Spleen (tissue), 11 donors: Measurements from ENCODE around the gene BPIFB1. TPM values are rescaled to one million over a fixed set of nuclear protein-coding genes. Genes with fewer than 3 reads are reported as not detected.

Experiments
- DNase-seq: peaks from one replicate; pipeline ENCODE4 v3.0.0-alpha.2; 2020
- H3K27ac ChIP-seq, 8 donors: fragments of 200-600 bp; sonication (generic) in 7 of 8; 1 replicate in 4 of 8; 2 replicates in 4 of 8; pipeline versions ENCODE4 v1.5.0 to v1.8.0; 2016 to 2021; ENCODE audit warnings: inconsistent platforms in 4 of 8, mild to moderate bottlenecking in 4 of 8, moderate library complexity in 1 of 8
- H3K27me3 ChIP-seq, 7 donors: fragments of 200-600 bp; sonication (generic) in 6 of 7; replicated peaks in 1 of 7; 1 replicate in 4 of 7; 2 replicates in 3 of 7; pipeline versions ENCODE4 v1.5.0 to v1.8.0; 2016 to 2021; ENCODE audit warnings: inconsistent platforms in 3 of 7, mild to moderate bottlenecking in 1 of 7
- H3K36me3 ChIP-seq, 6 donors: fragments of 200-600 bp; sonication (generic) in 5 of 6; 1 replicate in 4 of 6; 2 replicates in 2 of 6; pipeline versions ENCODE4 v1.5.0 to v1.8.0; 2016 to 2021; ENCODE audit warnings: inconsistent platforms in 2 of 6
- H3K4me1 ChIP-seq, 6 donors: fragments of 200-600 bp; sonication (generic) in 5 of 6; 1 replicate in 3 of 6; 2 replicates in 3 of 6; pipeline versions ENCODE4 v1.5.0 to v1.8.0; 2016 to 2021; ENCODE audit warnings: inconsistent platforms in 3 of 6
- H3K4me3 ChIP-seq, 8 donors: fragments of 200-600 bp; sonication (generic) in 7 of 8; 1 replicate in 4 of 8; 2 replicates in 4 of 8; pipeline versions ENCODE4 v1.5.0 to v1.8.0; 2016 to 2021; ENCODE audit warnings: inconsistent platforms in 4 of 8, mild to moderate bottlenecking in 4 of 8, moderate library complexity in 2 of 8
- H3K9me3 ChIP-seq, 8 donors: fragments of 200-600 bp; sonication (generic) in 7 of 8; 1 replicate in 4 of 8; 2 replicates in 4 of 8; pipeline versions ENCODE4 v1.5.0 to v1.8.0; 2016 to 2021; ENCODE audit warnings: inconsistent platforms in 4 of 8
- POLR2A ChIP-seq, 3 donors: fragments of 450-650 bp; IDR thresholded peaks; one replicate each; pipeline ENCODE4 v1.5.1; 2017; ENCODE audit warnings: antibody characterized with exemption in 3 of 3, mild to moderate bottlenecking in 1 of 3
- POLR2AphosphoS5 ChIP-seq, 3 donors: sonication (generic); formaldehyde crosslinking; IDR thresholded peaks; one replicate each; pipeline ENCODE4 v1.5.1; 2017; ENCODE audit warnings: antibody characterized with exemption in 3 of 3
- WGBS, 5 donors: extraction: QIAGEN DNeasy Blood & Tissue Kit in 3 of 5; methylation state at CpG; one replicate each; pipeline versions ENCODE4 v1.1.5 to v1.1.7; 2013 to 2018; 5-methylcytosine and 5-hydroxymethylcytosine counted together
- intact Hi-C: fragments of 100-400 bp; cut with DNase I; formaldehyde crosslinking; loops from one replicate; pipeline ENCODE4 v1.15.0; 2023; ENCODE audit warnings: low total_unique reads
- polyA plus RNA-seq, 3 donors: library from polyadenylated mRNA; stranded (reverse); fragments of 200-250 nt; gene quantifications; one replicate each; pipeline ENCODE4 v1.2.1, GENCODE V29; 2013
- total RNA-seq, 7 donors: library from RNA; depleted of rRNA in 3 of 7; stranded (reverse); fragments of >200 nt in 3 of 7; fragmentation: NEBNext Ultra II Directional in 4 of 7; extraction: Animal tissue kit (Norgen Biotek cat#: 25700) in 4 of 7; gene quantifications; one replicate each; pipeline versions ENCODE4 v1.1.0 to v1.2.1, GENCODE V29; 2016 to 2021
- TF ChIP-seq, protein P1 (sequence below), 11 experiments: fragments of 200-600 bp in 7 of 11; fragments of 450-650 bp in 4 of 11; sonication (generic) in 4 of 11; IDR thresholded peaks in 8 of 11; conservative IDR thresholded peaks in 3 of 11; 1 replicate in 7 of 11; 2 replicates in 4 of 11; pipeline versions ENCODE4 v1.4.0 to v1.8.0; 2016 to 2021; ENCODE audit warnings: antibody characterized with exemption in 11 of 11, inconsistent platforms in 4 of 11, mild to moderate bottlenecking in 1 of 11
- donor health status: healthy with polysubstance abuse.
- donor health status: DM: no; HTN: no; CAD: no; lungs with moderate emphysema.
- donor health status: DM: no; HTN: no; CAD: no.
- donor health status: Bipolar disorder and iron deficiency.
- donor health status: healthy.
- donor health status: DM: no; HTN: no; CAD: no.
- donor health status: DM: yes; HTN: yes; CAD: no.

Gene BPIFB1
- total and polyA plus RNA-seq, 10 donors = 0.06 TPM; not detected in 8

- H3K27ac ChIP-seq = no peak overlapping the region
- WGBS, 5 donors = 46 to 59% (median 51%) methylated on average over 8 of the region's 8 CpGs
- H3K36me3 ChIP-seq = no peaks in the 10 kb centered on the region
- H3K9me3 ChIP-seq = no peaks in the 10 kb centered on the region
- DNase-seq = no peak
- no peak overlapping the region for H3K4me3 ChIP-seq
- intact Hi-C loops = no loop called here
- H3K27me3 ChIP-seq = peaks cover 0 to 56% (median 0%) of the 10 kb centered on the region in 7 donors
- H3K4me1 ChIP-seq = no peaks in the 10 kb centered on the region
- TF ChIP-seq, protein P1, sequence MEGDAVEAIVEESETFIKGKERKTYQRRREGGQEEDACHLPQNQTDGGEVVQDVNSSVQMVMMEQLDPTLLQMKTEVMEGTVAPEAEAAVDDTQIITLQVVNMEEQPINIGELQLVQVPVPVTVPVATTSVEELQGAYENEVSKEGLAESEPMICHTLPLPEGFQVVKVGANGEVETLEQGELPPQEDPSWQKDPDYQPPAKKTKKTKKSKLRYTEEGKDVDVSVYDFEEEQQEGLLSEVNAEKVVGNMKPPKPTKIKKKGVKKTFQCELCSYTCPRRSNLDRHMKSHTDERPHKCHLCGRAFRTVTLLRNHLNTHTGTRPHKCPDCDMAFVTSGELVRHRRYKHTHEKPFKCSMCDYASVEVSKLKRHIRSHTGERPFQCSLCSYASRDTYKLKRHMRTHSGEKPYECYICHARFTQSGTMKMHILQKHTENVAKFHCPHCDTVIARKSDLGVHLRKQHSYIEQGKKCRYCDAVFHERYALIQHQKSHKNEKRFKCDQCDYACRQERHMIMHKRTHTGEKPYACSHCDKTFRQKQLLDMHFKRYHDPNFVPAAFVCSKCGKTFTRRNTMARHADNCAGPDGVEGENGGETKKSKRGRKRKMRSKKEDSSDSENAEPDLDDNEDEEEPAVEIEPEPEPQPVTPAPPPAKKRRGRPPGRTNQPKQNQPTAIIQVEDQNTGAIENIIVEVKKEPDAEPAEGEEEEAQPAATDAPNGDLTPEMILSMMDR (IDR thresholded peaks at IDR 0.05 in 8 of 11, conservative IDR thresholded peaks at IDR 0.05 in 3 of 11) = no peak
- TF ChIP-seq POLR2AphosphoS5 (IDR thresholded peaks at IDR 0.05) = no peak
- no peak for TF ChIP-seq POLR2A (IDR thresholded peaks at IDR 0.05)
Measured at GRCh38 chr20:33323236-33323635, 40.2 kb downstream of the BPIFB1 start.

DNA sequence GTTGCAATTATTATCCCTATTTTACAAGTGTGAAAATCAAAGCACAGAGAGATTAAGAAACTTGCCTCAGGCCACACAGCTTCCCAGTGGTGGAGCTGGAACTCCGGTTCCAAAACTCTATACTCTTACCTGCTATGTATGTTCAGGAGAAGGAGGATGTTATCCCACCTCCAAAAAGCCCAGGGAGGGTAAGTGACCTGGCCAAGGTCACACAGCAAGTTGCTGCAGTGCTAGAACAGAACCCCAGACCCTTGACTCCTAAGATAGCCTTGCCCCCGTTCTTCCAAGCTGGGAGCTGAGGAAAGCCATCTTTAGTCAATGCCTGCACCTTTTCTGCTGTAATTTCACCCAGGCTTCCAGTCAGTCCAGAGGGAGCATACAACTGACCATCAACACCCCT, 42.3 kb downstream of the BPIFB1 start:
- Histone ChIP-seq H3K27me3 (peaks cover 0 to 64% (median 0%) of the 10 kb centered on the region in 7 donors), H3K27ac (no peak overlapping the region), H3K36me3 (no peaks in the 10 kb centered on the region), H3K9me3 (no peaks in the 10 kb centered on the region), H3K4me3 (no peak overlapping the region), H3K4me1 (no peaks in the 10 kb centered on the region)
- TF ChIP-seq, protein P1 (IDR thresholded peaks at IDR 0.05 in 8 of 11, conservative IDR thresholded peaks at IDR 0.05 in 3 of 11) = no peak
- TF ChIP-seq POLR2A (IDR thresholded peaks at IDR 0.05) = no peak
- TF ChIP-seq POLR2AphosphoS5 (IDR thresholded peaks at IDR 0.05) = no peak
- 70 to 98% (median 89%) methylated on average over 2 of the region's 2 CpGs for WGBS, 5 donors
- intact Hi-C loops = no loop called here
- DNase-seq = no peak

GRCh38 chr20:33328157-33329137, 45.4 kb downstream of the BPIFB1 start:
- no peak for TF ChIP-seq POLR2A (IDR thresholded peaks at IDR 0.05)
- no peak for TF ChIP-seq POLR2AphosphoS5 (IDR thresholded peaks at IDR 0.05)
- TF ChIP-seq, protein P1 (IDR thresholded peaks at IDR 0.05 in 8 of 11, conservative IDR thresholded peaks at IDR 0.05 in 3 of 11) = no peak
- intact Hi-C loops = no loop called here
- Histone ChIP-seq H3K4me3 (no peak overlapping the region), H3K27me3 (peaks cover 0 to 71% (median 0%) of the 10 kb centered on the region in 7 donors), H3K9me3 (no peaks in the 10 kb centered on the region), H3K4me1 (no peaks in the 10 kb centered on the region), H3K27ac (no peak overlapping the region), H3K36me3 (no peaks in the 10 kb centered on the region)
- DNase-seq = no peak
- 74 to 85% (median 80%) methylated on average over 20 to 23 of the region's 23 CpGs for WGBS, 5 donors

DNA sequence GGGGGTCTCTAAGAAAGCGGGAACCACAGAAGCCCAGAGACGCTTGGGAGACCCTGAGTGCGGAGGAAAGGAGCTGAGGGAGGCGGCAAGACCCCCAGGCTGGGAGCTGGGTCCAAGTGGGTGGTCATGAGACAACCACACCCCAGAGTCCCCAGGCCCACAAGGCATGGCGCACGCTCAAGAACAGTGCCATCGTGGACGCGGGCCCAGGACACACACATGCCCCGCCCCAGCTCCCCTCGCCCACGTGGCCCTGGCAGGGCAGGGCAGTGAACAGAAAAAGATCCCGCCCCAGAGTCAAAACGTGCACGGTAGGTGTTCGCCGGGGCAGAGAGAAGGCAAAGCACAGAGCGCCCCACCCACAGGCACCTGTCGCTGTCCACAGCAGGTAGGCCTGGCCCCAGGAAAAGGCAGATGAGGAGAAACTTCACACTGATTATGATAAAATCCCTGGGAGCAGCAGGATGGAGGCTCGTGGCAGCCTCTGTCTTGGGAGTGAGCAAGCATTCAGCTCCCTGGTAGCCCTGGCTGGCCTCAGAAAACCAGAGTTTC, 50.0 kb downstream of the BPIFB1 start:
- no peak overlapping the region for H3K4me3 ChIP-seq
- no peaks in the 10 kb centered on the region for H3K36me3 ChIP-seq
- WGBS, 5 donors = 77 to 79% (median 77%) methylated on average over 14 to 20 of the region's 20 CpGs
- H3K27me3 ChIP-seq = peaks cover 0 to 53% (median 0%) of the 10 kb centered on the region in 7 donors
- H3K4me1 ChIP-seq = no peaks in the 10 kb centered on the region
- intact Hi-C loops = no loop called here
- H3K9me3 ChIP-seq = no peaks in the 10 kb centered on the region
- no peak overlapping the region for H3K27ac ChIP-seq
- DNase-seq = no peak
- TF ChIP-seq POLR2AphosphoS5 (IDR thresholded peaks at IDR 0.05) (no peak), POLR2A (IDR thresholded peaks at IDR 0.05) (no peak)
- TF ChIP-seq, protein P1 (IDR thresholded peaks at IDR 0.05 in 8 of 11, conservative IDR thresholded peaks at IDR 0.05 in 3 of 11) = no peak
